Activated CD8-positive, alpha-beta T cell treated with anti-CD3 and anti-CD28 coated beads, Interleukin-2, amount 10 ng/mL, durations not matched to agents 7 days and 5 days (primary cell): ENCODE data around the gene SUGCT. TPM values are rescaled to one million over a fixed set of nuclear protein-coding genes. Genes with fewer than 3 reads are reported as not detected.
"Not testable (repeated sequence)": the region's sequence is repeated elsewhere in the genome, so short reads cannot be mapped to it uniquely, and the experiment has no call there.

ENCODE experiments used
- ATAC-seq: fragments of 150-1000 bp; cut with Tn5 transposase; one replicate; pipeline ENCODE4 v1.10.0; 2021; ENCODE audit warnings: moderate library complexity
- CTCF ChIA-PET: fragments of 350-600 bp; sonication (Branson Sonifier 250); formaldehyde crosslinking; loops from one replicate; lab custom pipeline; 2021; ENCODE audit warnings: antibody characterized with exemption; lab: Charles Lee
- POLR2A ChIA-PET: fragments of 350-600 bp; sonication (Branson Sonifier 250); formaldehyde crosslinking; loops from one replicate; lab custom pipeline; 2021; ENCODE audit warnings: antibody characterized with exemption; lab: Charles Lee
- DNase-seq: peaks from one replicate; pipeline ENCODE4 v3.0.0-alpha.2; 2020
- H3K27ac Mint-ChIP-seq: one replicate; pipeline ENCODE4 v1.8.0; 2021; ENCODE audit warnings: mild to moderate bottlenecking, mixed read lengths
- H3K27me3 Mint-ChIP-seq: one replicate; pipeline ENCODE4 v1.8.0; 2021; ENCODE audit warnings: low read depth, mixed read lengths
- H3K36me3 Mint-ChIP-seq: one replicate; pipeline ENCODE4 v1.8.0; 2021; ENCODE audit warnings: low read depth, mixed read lengths
- H3K4me1 Mint-ChIP-seq: one replicate; pipeline ENCODE4 v1.8.0; 2021; ENCODE audit warnings: low read depth, mixed read lengths
- H3K4me3 Mint-ChIP-seq: one replicate; pipeline ENCODE4 v1.8.0; 2021; ENCODE audit warnings: mild to moderate bottlenecking, mixed read lengths
- H3K9me3 Mint-ChIP-seq: one replicate; pipeline ENCODE4 v1.8.0; 2022; ENCODE audit warnings: mixed read lengths; ENCODE audit not compliant: insufficient read depth
- total RNA-seq, 2 experiments: library from RNA; stranded (reverse); gene quantifications; one replicate each; pipeline ENCODE4 v1.2.3, GENCODE V29; 2021

SUGCT gene
- total RNA-seq, 2 experiments from 2014 or later: 0.44 TPM; not detected in 1

GRCh38 chr7:40393660-40394059, 258.9 kb downstream of the SUGCT start:
- DNase-seq (no peak), ATAC-seq (no peak)
- POLR2A ChIA-PET: no interaction called here
- Mint-ChIP-seq H3K4me1 (no peaks in the 10 kb centered on the region), H3K27ac (no peak overlapping the region), H3K9me3 (no peaks in the 10 kb centered on the region), H3K4me3 (no peak overlapping the region), H3K36me3 (no peaks in the 10 kb centered on the region), H3K27me3 (peaks cover 2% of the 10 kb centered on the region)
- CTCF ChIA-PET: no interaction called here

GRCh38 chr7:40394400-40394799, 259.6 kb downstream of the SUGCT start:
- Mint-ChIP-seq H3K9me3 (no peaks in the 10 kb centered on the region), H3K4me3 (no peak overlapping the region), H3K4me1 (no peaks in the 10 kb centered on the region), H3K36me3 (no peaks in the 10 kb centered on the region), H3K27ac (no peak overlapping the region), H3K27me3 (peaks cover 2% of the 10 kb centered on the region)
- no peak for DNase-seq
- POLR2A ChIA-PET: no interaction called here
- CTCF ChIA-PET: no interaction called here
- ATAC-seq: no peak

GRCh38 chr7:40400525-40400924, 265.7 kb downstream of the SUGCT start:
- no peaks in the 10 kb centered on the region for H3K9me3 Mint-ChIP-seq
- H3K27me3 Mint-ChIP-seq: peaks cover 2% of the 10 kb centered on the region
- ChIA-PET CTCF (interaction anchor here (0.7 kb wide), 1 partner anchor 74 kb away, joined by 3 read pairs; no protein-coding TSS in a partner anchor), POLR2A (no interaction called here)
- H3K4me1 Mint-ChIP-seq: no peaks in the 10 kb centered on the region
- ATAC-seq (no peak), DNase-seq (no peak)
- H3K27ac Mint-ChIP-seq: no peak overlapping the region
- H3K36me3 Mint-ChIP-seq: no peaks in the 10 kb centered on the region
- no peak overlapping the region for H3K4me3 Mint-ChIP-seq

GRCh38 chr7:40401406-40401805, 266.6 kb downstream of the SUGCT start:
- DNase-seq: no peak
- H3K9me3 Mint-ChIP-seq: no peaks in the 10 kb centered on the region
- ATAC-seq: no peak
- POLR2A ChIA-PET: no interaction called here
- no peaks in the 10 kb centered on the region for H3K36me3 Mint-ChIP-seq
- no peak overlapping the region for H3K27ac Mint-ChIP-seq
- CTCF ChIA-PET: no interaction called here
- H3K4me1 Mint-ChIP-seq: no peaks in the 10 kb centered on the region
- H3K4me3 Mint-ChIP-seq: no peak overlapping the region
- peaks cover 2% of the 10 kb centered on the region for H3K27me3 Mint-ChIP-seq

GRCh38 chr7:40402661-40403060, 267.9 kb downstream of the SUGCT start:
- Mint-ChIP-seq H3K9me3 (no peaks in the 10 kb centered on the region), H3K27ac (no peak overlapping the region), H3K4me3 (no peak overlapping the region), H3K4me1 (no peaks in the 10 kb centered on the region), H3K36me3 (no peaks in the 10 kb centered on the region), H3K27me3 (no peaks in the 10 kb centered on the region)
- CTCF ChIA-PET: no interaction called here
- ATAC-seq (no peak), DNase-seq (no peak)
- POLR2A ChIA-PET: no interaction called here

GRCh38 chr7:40403703-40404476, 269.1 kb downstream of the SUGCT start:
- Mint-ChIP-seq H3K4me3 (no peak overlapping the region), H3K4me1 (no peaks in the 10 kb centered on the region), H3K27me3 (no peaks in the 10 kb centered on the region), H3K9me3 (no peaks in the 10 kb centered on the region), H3K36me3 (no peaks in the 10 kb centered on the region), H3K27ac (no peak overlapping the region)
- no peak for DNase-seq
- POLR2A ChIA-PET: no interaction called here
- no peak for ATAC-seq
- CTCF ChIA-PET: no interaction called here

GRCh38 chr7:40405991-40406390, 271.2 kb downstream of the SUGCT start:
- H3K27ac Mint-ChIP-seq: no peak overlapping the region
- ChIA-PET POLR2A (no interaction called here), CTCF (no interaction called here)
- DNase-seq (no peak), ATAC-seq (no peak)
- no peak overlapping the region for H3K4me3 Mint-ChIP-seq
- H3K27me3 Mint-ChIP-seq: no peaks in the 10 kb centered on the region
- H3K4me1 Mint-ChIP-seq: no peaks in the 10 kb centered on the region
- no peaks in the 10 kb centered on the region for H3K9me3 Mint-ChIP-seq
- H3K36me3 Mint-ChIP-seq: no peaks in the 10 kb centered on the region

GRCh38 chr7:40412323-40412722, 277.5 kb downstream of the SUGCT start:
- H3K27ac Mint-ChIP-seq: no peak overlapping the region
- no peaks in the 10 kb centered on the region for H3K36me3 Mint-ChIP-seq

GRCh38 chr7:40414704-40415103, 279.9 kb downstream of the SUGCT start:
- H3K36me3 Mint-ChIP-seq, H3K27ac Mint-ChIP-seq, H3K27me3 Mint-ChIP-seq, ATAC-seq, H3K9me3 Mint-ChIP-seq, DNase-seq, H3K4me3 Mint-ChIP-seq, POLR2A ChIA-PET, H3K4me1 Mint-ChIP-seq, CTCF ChIA-PET: not testable (repeated sequence)

More at GRCh38 chr7:40412323-40412722, 277.5 kb downstream of the SUGCT start:
- H3K9me3 Mint-ChIP-seq: no peaks in the 10 kb centered on the region
- POLR2A ChIA-PET: no interaction called here
- CTCF ChIA-PET: no interaction called here
- ATAC-seq (no peak), DNase-seq (no peak)
- no peaks in the 10 kb centered on the region for H3K27me3 Mint-ChIP-seq
- no peak overlapping the region for H3K4me3 Mint-ChIP-seq
- no peaks in the 10 kb centered on the region for H3K4me1 Mint-ChIP-seq

- CTCF ChIA-PET: no interaction called here
- POLR2A ChIA-PET: no interaction called here
These were observed 283.6 kb downstream of the SUGCT start for GRCh38 chr7:40418448-40418847.

GRCh38 chr7:40418983-40419382, 284.2 kb downstream of the SUGCT start:
- Mint-ChIP-seq H3K4me1 (no peaks in the 10 kb centered on the region), H3K36me3 (no peaks in the 10 kb centered on the region), H3K9me3 (no peaks in the 10 kb centered on the region), H3K27ac (no peak overlapping the region), H3K27me3 (peaks cover 2% of the 10 kb centered on the region), H3K4me3 (no peak overlapping the region)
- no peak for DNase-seq
- ATAC-seq: no peak
- CTCF ChIA-PET: no interaction called here
- POLR2A ChIA-PET: no interaction called here

More at GRCh38 chr7:40418448-40418847, 283.6 kb downstream of the SUGCT start:
- DNase-seq (no peak), ATAC-seq (no peak)
- Mint-ChIP-seq H3K4me3 (no peak overlapping the region), H3K36me3 (no peaks in the 10 kb centered on the region), H3K27ac (no peak overlapping the region), H3K4me1 (no peaks in the 10 kb centered on the region), H3K9me3 (no peaks in the 10 kb centered on the region), H3K27me3 (peaks cover 2% of the 10 kb centered on the region)

- ATAC-seq (no peak), DNase-seq (no peak)
- ChIA-PET POLR2A (interaction anchor here (0.7 kb wide), 1 partner anchor 103 kb away, joined by 3 read pairs; no protein-coding TSS in a partner anchor), CTCF (no interaction called here)
- Mint-ChIP-seq H3K27me3 (peaks cover 2% of the 10 kb centered on the region), H3K36me3 (no peaks in the 10 kb centered on the region), H3K4me3 (no peak overlapping the region), H3K9me3 (no peaks in the 10 kb centered on the region), H3K4me1 (no peaks in the 10 kb centered on the region), H3K27ac (no peak overlapping the region)
These were observed 285.0 kb downstream of the SUGCT start for GRCh38 chr7:40419806-40420205.
